Measurements from ENCODE around the gene BNIP5. TPM values are rescaled to one million over a fixed set of nuclear protein-coding genes. Genes with fewer than 3 reads are reported as not detected.
A peak's percentile ranks its signal among the peaks of the same experiment; 100 is the strongest.

Gene BNIP5
- total and polyA plus RNA-seq, 9 donors = 0.01 to 1.4 (median 0.12) TPM; not detected in 4

DNA sequence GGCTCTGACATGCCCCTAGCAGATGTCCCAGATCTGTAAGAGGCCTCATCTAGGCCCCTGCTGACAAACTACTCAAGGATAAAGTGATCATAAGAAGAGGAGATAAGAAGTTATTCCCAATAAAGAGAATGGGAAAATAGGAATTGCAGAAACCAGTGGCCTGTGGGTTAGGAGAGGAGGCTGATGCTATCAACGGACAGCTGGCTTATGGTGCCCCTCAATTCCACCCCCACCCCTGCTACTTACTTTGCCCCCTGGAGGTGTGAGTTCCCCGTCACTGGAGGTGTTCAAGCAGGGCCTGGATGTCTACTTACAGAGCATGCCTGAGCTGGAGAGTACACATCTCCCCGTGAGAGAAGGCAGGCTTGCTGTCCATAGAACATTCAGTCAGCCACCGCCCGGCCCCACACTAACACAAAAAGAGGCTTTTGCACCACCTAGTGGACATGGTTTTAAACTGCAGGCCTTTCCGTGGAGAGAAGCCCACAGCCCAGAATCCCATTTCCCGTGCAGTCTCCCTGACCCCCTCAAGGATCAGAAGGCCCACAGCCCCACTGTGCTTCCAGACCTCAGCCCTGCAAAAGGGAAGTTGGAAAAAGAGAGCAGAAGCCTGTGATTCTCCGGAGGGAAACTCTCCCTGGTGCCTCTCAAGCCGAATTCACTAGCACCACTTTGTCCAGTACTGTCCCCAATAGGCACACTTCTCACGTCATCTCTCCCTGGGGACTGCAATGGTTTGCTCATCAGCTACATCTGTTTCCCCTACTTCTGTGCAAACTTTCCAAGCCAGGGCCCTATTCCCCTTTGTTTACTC lies 23.8 kb upstream of the BNIP5 start:
- no peaks in the 10 kb centered on the region for H3K36me3 ChIP-seq
- no peaks in the 10 kb centered on the region for H3K27me3 ChIP-seq
- DNase-seq = peak; percentile 72 to 83 (median 81)
- 16 to 21% (median 20%) methylated on average over 10 of the region's 10 CpGs for WGBS, 3 donors
- TF ChIP-seq EP300 (IDR thresholded peaks at IDR 0.05) = no peak
- no peak for TF ChIP-seq POLR2A (IDR thresholded peaks at IDR 0.05)
- TF ChIP-seq, protein P1, sequence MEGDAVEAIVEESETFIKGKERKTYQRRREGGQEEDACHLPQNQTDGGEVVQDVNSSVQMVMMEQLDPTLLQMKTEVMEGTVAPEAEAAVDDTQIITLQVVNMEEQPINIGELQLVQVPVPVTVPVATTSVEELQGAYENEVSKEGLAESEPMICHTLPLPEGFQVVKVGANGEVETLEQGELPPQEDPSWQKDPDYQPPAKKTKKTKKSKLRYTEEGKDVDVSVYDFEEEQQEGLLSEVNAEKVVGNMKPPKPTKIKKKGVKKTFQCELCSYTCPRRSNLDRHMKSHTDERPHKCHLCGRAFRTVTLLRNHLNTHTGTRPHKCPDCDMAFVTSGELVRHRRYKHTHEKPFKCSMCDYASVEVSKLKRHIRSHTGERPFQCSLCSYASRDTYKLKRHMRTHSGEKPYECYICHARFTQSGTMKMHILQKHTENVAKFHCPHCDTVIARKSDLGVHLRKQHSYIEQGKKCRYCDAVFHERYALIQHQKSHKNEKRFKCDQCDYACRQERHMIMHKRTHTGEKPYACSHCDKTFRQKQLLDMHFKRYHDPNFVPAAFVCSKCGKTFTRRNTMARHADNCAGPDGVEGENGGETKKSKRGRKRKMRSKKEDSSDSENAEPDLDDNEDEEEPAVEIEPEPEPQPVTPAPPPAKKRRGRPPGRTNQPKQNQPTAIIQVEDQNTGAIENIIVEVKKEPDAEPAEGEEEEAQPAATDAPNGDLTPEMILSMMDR (IDR thresholded peaks at IDR 0.05) = peak; percentile 55 to 86 (median 84)
- H3K9me3 ChIP-seq = no peaks in the 10 kb centered on the region
- H3K4me1 ChIP-seq (ENCODE audit: insufficient read depth) = peaks cover 5% of the 10 kb centered on the region
- H3K27ac ChIP-seq = no peak overlapping the region
- H3K4me3 ChIP-seq = no peak overlapping the region
- intact Hi-C loops (cut with DNase I) = loop anchor here (2.0 to 5.0 kb wide), 3 partner anchors 58 to 238 kb away; no protein-coding TSS in a partner anchor

DNA sequence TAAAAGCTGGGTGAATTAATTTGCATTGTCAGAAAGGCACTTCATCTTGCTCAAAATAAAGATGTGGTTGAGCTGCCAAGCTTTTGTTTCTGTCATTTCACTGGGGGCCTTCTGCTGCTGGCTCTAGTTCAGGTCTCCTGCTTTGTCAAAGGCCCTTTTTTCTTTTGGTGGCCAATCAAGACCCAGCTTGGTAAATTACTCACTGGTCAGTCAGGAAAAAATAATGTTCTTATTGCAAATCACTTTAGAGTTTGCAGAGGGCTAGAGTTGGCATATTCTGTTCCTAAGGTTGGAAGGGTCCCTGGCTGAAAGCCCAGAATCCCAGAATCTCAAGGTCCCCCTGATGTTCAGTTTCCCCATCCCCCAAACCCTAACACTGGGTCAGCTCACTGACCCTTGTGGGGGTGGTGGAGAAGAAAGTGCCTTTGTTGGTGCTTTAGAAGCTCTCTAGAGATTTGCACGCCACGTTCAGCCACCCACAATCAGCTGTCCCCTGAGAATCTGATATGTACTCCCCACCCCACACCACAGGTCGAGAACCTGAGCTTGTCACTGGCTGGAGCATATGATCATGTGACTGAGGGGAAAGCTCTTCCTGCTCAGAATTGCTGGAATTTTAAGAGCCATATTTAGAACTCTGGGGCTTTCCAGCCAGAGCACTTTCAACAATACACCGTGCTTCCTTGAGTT lies 21.7 kb upstream of the BNIP5 start:
- no peak overlapping the region for H3K4me3 ChIP-seq
- H3K27ac ChIP-seq = peak overlapping the region in 1 of 2 donors; percentile 33
- TF ChIP-seq EP300 (IDR thresholded peaks at IDR 0.05) = no peak
- TF ChIP-seq POLR2A (IDR thresholded peaks at IDR 0.05) = no peak
- TF ChIP-seq, protein P1 (IDR thresholded peaks at IDR 0.05) = no peak
- no peaks in the 10 kb centered on the region for H3K27me3 ChIP-seq
- intact Hi-C loops (cut with DNase I) = loop anchor here in 1 of 4 donors (5.0 kb wide), 1 partner anchor 231 kb away; no protein-coding TSS in a partner anchor
- H3K4me1 ChIP-seq (ENCODE audit: insufficient read depth) = peaks cover 5% of the 10 kb centered on the region
- WGBS, 3 donors = 20 to 32% (median 29%) methylated on average over 4 of the region's 4 CpGs
- no peaks in the 10 kb centered on the region for H3K36me3 ChIP-seq
- H3K9me3 ChIP-seq = no peaks in the 10 kb centered on the region
- DNase-seq = peak in 2 of 5 donors; percentile 35 to 51

DNA sequence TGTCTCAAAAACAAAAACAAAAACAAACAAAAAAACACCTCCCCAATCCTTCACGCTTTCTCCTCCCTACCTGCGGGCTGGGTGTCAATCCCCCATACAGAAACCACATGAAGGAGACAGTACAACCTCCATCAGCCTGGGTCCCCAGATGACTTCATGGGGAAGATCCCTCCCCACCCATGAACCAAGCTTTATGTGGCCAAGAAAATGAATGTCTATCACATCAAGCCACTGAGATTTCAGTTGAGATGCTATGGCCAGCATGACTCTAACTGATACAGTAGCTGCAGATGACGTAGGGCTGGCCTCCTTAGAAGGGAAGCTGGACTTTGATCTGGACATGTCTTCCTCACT lies 21.2 kb upstream of the BNIP5 start:
- H3K9me3 ChIP-seq = no peaks in the 10 kb centered on the region
- H3K36me3 ChIP-seq = no peaks in the 10 kb centered on the region
- intact Hi-C loops (cut with DNase I) = loop anchor here in 1 of 4 donors (5.0 kb wide), 1 partner anchor 231 kb away; no protein-coding TSS in a partner anchor
- H3K4me1 ChIP-seq (ENCODE audit: insufficient read depth) = peaks cover 5% of the 10 kb centered on the region
- TF ChIP-seq, protein P1 (IDR thresholded peaks at IDR 0.05) = no peak
- TF ChIP-seq EP300 (IDR thresholded peaks at IDR 0.05) = no peak
- TF ChIP-seq POLR2A (IDR thresholded peaks at IDR 0.05) = no peak
- no peak overlapping the region for H3K27ac ChIP-seq
- WGBS, 3 donors = 87 to 94% (median 91%) methylated on average over 3 of the region's 3 CpGs
- no peak for DNase-seq
- no peak overlapping the region for H3K4me3 ChIP-seq
- no peaks in the 10 kb centered on the region for H3K27me3 ChIP-seq

DNA sequence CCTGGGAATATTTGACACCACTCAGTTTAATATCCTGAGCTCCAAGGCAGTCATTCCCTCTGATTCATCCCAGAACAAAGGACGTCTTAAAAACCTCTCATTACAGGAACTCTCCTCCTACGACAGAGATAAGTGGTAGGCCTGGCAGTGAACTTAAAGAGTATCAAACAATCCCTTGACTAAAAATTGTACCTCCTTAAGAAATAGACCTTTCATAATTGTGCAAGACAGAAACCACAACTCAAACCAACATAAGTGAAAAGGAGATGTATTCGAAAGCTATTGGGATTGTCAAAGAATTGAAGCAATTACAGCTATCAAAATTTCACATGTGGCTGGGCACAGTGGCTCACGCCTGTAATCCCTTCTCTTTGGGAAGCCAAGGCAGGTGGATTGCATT lies 19.1 kb upstream of the BNIP5 start:
- Histone ChIP-seq H3K36me3 (no peaks in the 10 kb centered on the region), H3K4me1 (ENCODE audit: insufficient read depth) (peaks cover 7% of the 10 kb centered on the region), H3K4me3 (no peak overlapping the region), H3K9me3 (no peaks in the 10 kb centered on the region), H3K27ac (no peak overlapping the region), H3K27me3 (no peaks in the 10 kb centered on the region)
- no peak for TF ChIP-seq EP300 (IDR thresholded peaks at IDR 0.05)
- no peak for TF ChIP-seq POLR2A (IDR thresholded peaks at IDR 0.05)
- TF ChIP-seq, protein P1 (IDR thresholded peaks at IDR 0.05) = no peak
- DNase-seq = no peak
- 64 to 69% (median 67%) methylated on average over 4 of the region's 4 CpGs for WGBS, 3 donors
- intact Hi-C loops (cut with DNase I) = loop anchor here in 1 of 4 donors (5.0 kb wide), 1 partner anchor 229 kb away; no protein-coding TSS in a partner anchor

All from ovary (tissue), 9 donors.